Transverse colon (tissue), 3 donors: ENCODE measurements around the gene MRPS9.

Experiments used
- CTCF ChIP-seq, 5 experiments: fragments of 200-600 bp in 3 of 5; fragments of 450-650 bp in 2 of 5; sonication (generic) in 3 of 5; IDR thresholded peaks; 1 replicate in 2 of 5; 2 replicates in 3 of 5; pipeline ENCODE4 v1.5.1; 2016 to 2017; ENCODE audit warnings: antibody characterized with exemption in 5 of 5, inconsistent platforms in 3 of 5, mild to moderate bottlenecking in 2 of 5, moderate library complexity in 1 of 5
- EP300 ChIP-seq: sonication (generic); formaldehyde crosslinking; IDR thresholded peaks from one replicate; pipeline ENCODE4 v1.6.1; 2017; ENCODE audit warnings: antibody characterized with exemption, low read depth
- POLR2A ChIP-seq: fragments of 450-650 bp; IDR thresholded peaks from one replicate; pipeline ENCODE4 v1.6.1; 2016; ENCODE audit warnings: antibody characterized with exemption, mild to moderate bottlenecking, moderate library complexity

DNA sequence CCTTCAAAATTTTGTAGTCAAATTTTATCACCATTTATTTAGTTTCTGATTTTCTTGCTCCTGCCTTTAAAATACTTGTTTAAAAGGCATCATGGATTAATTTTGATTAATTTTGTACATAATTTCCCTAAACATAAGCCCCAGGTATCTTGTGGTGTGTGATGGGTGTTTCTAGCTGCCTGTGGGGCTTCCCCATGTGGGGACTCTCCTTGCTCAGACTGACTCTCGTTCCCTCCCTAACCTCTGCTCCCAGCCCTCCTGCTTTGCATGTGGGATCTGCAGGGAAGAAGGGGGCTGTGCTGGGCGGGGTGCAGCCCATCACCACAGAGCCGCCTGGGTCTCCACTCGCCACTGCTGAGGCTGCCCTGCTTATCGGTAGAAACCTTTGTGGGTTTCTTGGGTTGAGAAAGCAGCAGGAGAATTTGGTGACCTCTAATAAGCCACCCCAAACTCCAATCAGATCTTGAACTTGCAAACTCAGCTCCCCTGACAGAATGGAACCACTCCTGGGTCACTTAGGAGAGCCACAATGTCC is 72.5 kb downstream of the MRPS9 start:
- TF ChIP-seq POLR2A = no peak
- no peak for TF ChIP-seq CTCF (IDR thresholded peaks at IDR 0.05)
- no peak for TF ChIP-seq EP300
